Duodenal mucosa (tissue), 2 donors: ENCODE results near the gene GZMH.

ENCODE experiments used
- H3K27ac ChIP-seq: one replicate; pipeline ENCODE4 v1.7.0; 2013; ENCODE audit warnings: low read depth, low read length
- H3K27me3 ChIP-seq, 2 donors: one replicate each; pipeline ENCODE4 v1.7.0; 2013; ENCODE audit warnings: low read length in 2 of 2, control low read depth in 1 of 2; ENCODE audit not compliant: insufficient read depth in 2 of 2, control insufficient read depth in 1 of 2
- H3K36me3 ChIP-seq, 2 donors: one replicate each; pipeline ENCODE4 v1.7.0; 2013; ENCODE audit warnings: low read length in 2 of 2, control low read depth in 1 of 2; ENCODE audit not compliant: insufficient read depth in 2 of 2, control insufficient read depth in 1 of 2
- H3K4me1 ChIP-seq, 2 donors: one replicate each; pipeline ENCODE4 v1.7.0; 2013; ENCODE audit warnings: low read length in 2 of 2, control low read depth in 1 of 2; ENCODE audit not compliant: insufficient read depth in 2 of 2, control insufficient read depth in 1 of 2
- H3K4me3 ChIP-seq, 2 donors: one replicate each; pipeline ENCODE4 v1.7.0; 2013; ENCODE audit warnings: low read length in 2 of 2, low read depth in 1 of 2
- H3K9ac ChIP-seq, 2 donors: one replicate each; pipeline ENCODE4 v1.7.0; 2013; ENCODE audit warnings: low read length in 2 of 2, low read depth in 1 of 2
- H3K9me3 ChIP-seq, 2 donors: one replicate each; pipeline ENCODE4 v1.7.0; 2013; ENCODE audit warnings: low read length in 2 of 2, control low read depth in 1 of 2; ENCODE audit not compliant: control insufficient read depth in 1 of 2

Gene GZMH

GRCh38 chr14:24556756-24557155 lies 52.7 kb downstream of the GZMH start:
- H3K27ac ChIP-seq, result no peak overlapping the region
- H3K36me3 ChIP-seq, result no peaks in the 10 kb centered on the region
- H3K27me3 ChIP-seq, result no peaks in the 10 kb centered on the region
- H3K4me1 ChIP-seq, result no peaks in the 10 kb centered on the region
- H3K9me3 ChIP-seq, result no peaks in the 10 kb centered on the region
- no peak overlapping the region for H3K9ac ChIP-seq
- H3K4me3 ChIP-seq, result no peak overlapping the region
